ENCODE data around the gene PLK1.
"Not testable (repeated sequence)": the region's sequence is repeated elsewhere in the genome, so short reads cannot be mapped to it uniquely, and the experiment has no call there.

DNA sequence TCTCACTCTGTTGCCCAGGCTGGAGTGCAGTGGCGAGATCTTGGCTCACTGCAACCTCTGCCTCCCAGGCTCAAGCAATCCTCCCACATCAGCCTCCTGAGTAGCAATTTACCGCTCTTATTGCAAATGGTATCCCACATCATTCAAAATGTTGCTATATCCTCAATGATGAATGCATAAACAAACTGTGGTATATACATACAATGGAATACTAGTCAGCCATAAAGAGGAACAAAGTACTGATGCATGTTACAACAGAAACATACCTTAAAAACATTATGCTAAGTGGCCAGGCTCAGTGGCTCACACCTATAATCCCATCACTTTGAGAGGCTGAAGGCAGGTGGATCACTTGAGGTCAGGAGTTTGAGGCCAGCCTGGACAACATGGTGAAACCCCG is 46.8 kb upstream of the PLK1 start:
- TF ChIP-seq, protein P1, sequence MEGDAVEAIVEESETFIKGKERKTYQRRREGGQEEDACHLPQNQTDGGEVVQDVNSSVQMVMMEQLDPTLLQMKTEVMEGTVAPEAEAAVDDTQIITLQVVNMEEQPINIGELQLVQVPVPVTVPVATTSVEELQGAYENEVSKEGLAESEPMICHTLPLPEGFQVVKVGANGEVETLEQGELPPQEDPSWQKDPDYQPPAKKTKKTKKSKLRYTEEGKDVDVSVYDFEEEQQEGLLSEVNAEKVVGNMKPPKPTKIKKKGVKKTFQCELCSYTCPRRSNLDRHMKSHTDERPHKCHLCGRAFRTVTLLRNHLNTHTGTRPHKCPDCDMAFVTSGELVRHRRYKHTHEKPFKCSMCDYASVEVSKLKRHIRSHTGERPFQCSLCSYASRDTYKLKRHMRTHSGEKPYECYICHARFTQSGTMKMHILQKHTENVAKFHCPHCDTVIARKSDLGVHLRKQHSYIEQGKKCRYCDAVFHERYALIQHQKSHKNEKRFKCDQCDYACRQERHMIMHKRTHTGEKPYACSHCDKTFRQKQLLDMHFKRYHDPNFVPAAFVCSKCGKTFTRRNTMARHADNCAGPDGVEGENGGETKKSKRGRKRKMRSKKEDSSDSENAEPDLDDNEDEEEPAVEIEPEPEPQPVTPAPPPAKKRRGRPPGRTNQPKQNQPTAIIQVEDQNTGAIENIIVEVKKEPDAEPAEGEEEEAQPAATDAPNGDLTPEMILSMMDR (IDR thresholded peaks at IDR 0.05), result not testable (repeated sequence)
- TF ChIP-seq POLR2A (IDR thresholded peaks at IDR 0.05), result not testable (repeated sequence)

All from thyroid gland (tissue), 4 donors.